Measurements from ENCODE around the gene RSRC1.
"Not testable (repeated sequence)": the region's sequence is repeated elsewhere in the genome, so short reads cannot be mapped to it uniquely, and the experiment has no call there.

Gene RSRC1

GRCh38 chr3:158109804-158110657, at the start of gene RSRC1:
Gene RSRC1, plus strand, starts transcription at chr3:158110089. Its CDS starts 12,016 bp downstream, at chr3:158122105.
- Histone ChIP-seq H3K27me3 (replicated peaks) (peaks cover 33% of the 10 kb centered on the region), H3K36me3 (replicated peaks) (no peaks in the 10 kb centered on the region), H3K4me3 (ENCODE audit: low read depth, low read length) (peak within 1 kb of the TSS; percentile 94), H3K27ac (peak within 1 kb of the TSS; percentile 55)
- DNase-seq = peak; percentile 90
- TF ChIP-seq CTCF (IDR thresholded peaks at IDR 0.05; ENCODE audit: low read depth, low read length, missing control alignments) = no peak
- in situ Hi-C loops (cut with HindIII; ENCODE audit: low pct_ligation_motif_present, low sequenced_read_pairs) = no loop called here

- DNase-seq; H3K27me3 ChIP-seq (replicated peaks); H3K4me3 ChIP-seq (ENCODE audit: low read depth, low read length); in situ Hi-C loops (cut with HindIII; ENCODE audit: low pct_ligation_motif_present, low sequenced_read_pairs); H3K27ac ChIP-seq; H3K36me3 ChIP-seq (replicated peaks): not testable (repeated sequence)
Measured at GRCh38 chr3:158065574-158065973, 44.3 kb upstream of the RSRC1 start.

- H3K4me3 ChIP-seq (ENCODE audit: low read depth, low read length) = no peak overlapping the region
- DNase-seq = no peak
- in situ Hi-C loops (cut with HindIII; ENCODE audit: low pct_ligation_motif_present, low sequenced_read_pairs) = no loop called here
- TF ChIP-seq CTCF (IDR thresholded peaks at IDR 0.05; ENCODE audit: low read depth, low read length, missing control alignments) = no peak
- H3K36me3 ChIP-seq (replicated peaks) = no peaks in the 10 kb centered on the region
- H3K27ac ChIP-seq = no peak overlapping the region
- H3K27me3 ChIP-seq (replicated peaks) = no peaks in the 10 kb centered on the region
Measured at GRCh38 chr3:158072790-158073189, 37.1 kb upstream of the RSRC1 start.

- in situ Hi-C loops (cut with HindIII; ENCODE audit: low pct_ligation_motif_present, low sequenced_read_pairs) = no loop called here
- Histone ChIP-seq H3K27ac (no peak overlapping the region), H3K36me3 (replicated peaks) (no peaks in the 10 kb centered on the region), H3K4me3 (ENCODE audit: low read depth, low read length) (no peak overlapping the region), H3K27me3 (replicated peaks) (no peaks in the 10 kb centered on the region)
- no peak for TF ChIP-seq CTCF (IDR thresholded peaks at IDR 0.05; ENCODE audit: low read depth, low read length, missing control alignments)
- no peak for DNase-seq
Measured at GRCh38 chr3:158074591-158074990, 35.3 kb upstream of the RSRC1 start.

- Histone ChIP-seq H3K27ac (no peak overlapping the region), H3K4me3 (ENCODE audit: low read depth, low read length) (no peak overlapping the region), H3K36me3 (replicated peaks) (no peaks in the 10 kb centered on the region), H3K27me3 (replicated peaks) (no peaks in the 10 kb centered on the region)
- no peak for TF ChIP-seq CTCF (IDR thresholded peaks at IDR 0.05; ENCODE audit: low read depth, low read length, missing control alignments)
- no peak for DNase-seq
- in situ Hi-C loops (cut with HindIII; ENCODE audit: low pct_ligation_motif_present, low sequenced_read_pairs) = no loop called here
Measured at GRCh38 chr3:158079599-158079998, 30.3 kb upstream of the RSRC1 start.

GRCh38 chr3:158084651-158085050, 25.2 kb upstream of the RSRC1 start:
- Histone ChIP-seq H3K27ac (no peak overlapping the region), H3K27me3 (replicated peaks) (peaks cover 7% of the 10 kb centered on the region), H3K4me3 (ENCODE audit: low read depth, low read length) (no peak overlapping the region), H3K36me3 (replicated peaks) (no peaks in the 10 kb centered on the region)
- TF ChIP-seq CTCF (IDR thresholded peaks at IDR 0.05; ENCODE audit: low read depth, low read length, missing control alignments) = no peak
- DNase-seq = no peak
- in situ Hi-C loops (cut with HindIII; ENCODE audit: low pct_ligation_motif_present, low sequenced_read_pairs) = no loop called here

Measured in brain microvascular endothelial cell (primary cell).